ENCODE data around the gene BMPR1B.
"Not testable (repeated sequence)": the region's sequence is repeated elsewhere in the genome, so short reads cannot be mapped to it uniquely, and the experiment has no call there.

BMPR1B gene

DNA sequence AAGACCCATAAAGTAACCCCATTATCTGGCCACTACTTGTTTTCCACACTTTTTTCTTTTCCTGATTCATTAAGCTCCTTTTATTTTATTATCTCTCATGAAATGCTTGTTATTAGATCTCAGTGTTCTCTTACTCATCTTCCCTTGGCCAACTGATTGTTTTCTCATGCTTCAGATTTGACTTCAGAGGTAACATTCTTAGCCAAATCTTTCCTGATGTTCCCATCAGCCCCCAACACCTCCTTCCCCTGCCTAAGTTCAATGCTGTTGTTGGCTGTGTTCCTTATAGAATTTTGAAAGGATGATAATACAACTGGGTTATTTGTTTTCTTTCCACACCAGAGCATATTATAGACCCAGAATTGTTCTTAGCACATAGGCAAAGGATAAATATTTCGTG is 75.6 kb downstream of the BMPR1B start:
- no peak for DNase-seq (ENCODE audit: low spot score)

GRCh38 chr4:94834501-94834900 is 76.7 kb downstream of the BMPR1B start:
- no peak for DNase-seq (ENCODE audit: low spot score)

DNA sequence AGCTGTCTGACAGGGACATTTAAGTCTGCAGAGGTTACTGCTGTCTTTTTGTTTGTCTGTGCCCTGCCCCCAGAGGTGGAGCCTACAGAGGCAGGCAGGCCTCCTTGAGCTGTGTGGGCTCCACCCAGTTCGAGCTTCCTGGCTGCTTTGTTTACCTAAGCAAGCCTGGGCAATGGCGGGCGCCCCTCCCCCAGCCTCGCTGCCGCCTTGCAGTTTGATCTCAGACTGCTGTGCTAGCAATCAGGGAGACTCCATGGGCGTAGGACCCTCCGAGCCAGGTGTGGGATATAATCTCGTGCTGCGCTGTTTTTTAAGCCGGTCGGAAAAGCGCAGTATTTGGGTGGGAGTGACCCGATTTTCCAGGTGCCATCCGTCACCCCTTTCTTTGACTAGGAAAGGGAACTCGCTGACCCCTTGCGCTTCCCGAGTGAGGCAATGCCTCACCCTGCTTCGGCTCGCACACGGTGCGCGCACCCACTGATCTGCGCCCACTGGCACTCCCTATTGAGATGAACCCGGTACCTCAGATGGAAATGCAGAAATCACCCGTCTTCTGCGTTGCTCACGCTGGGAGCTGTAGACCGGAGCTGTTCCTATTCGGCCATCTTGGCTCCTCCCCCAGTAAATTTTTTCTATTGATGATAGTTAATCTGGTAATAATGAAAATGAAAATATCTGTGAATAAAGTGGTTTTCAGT is 83.6 kb downstream of the BMPR1B start:
- DNase-seq (ENCODE audit: low spot score) = not testable (repeated sequence)

DNA sequence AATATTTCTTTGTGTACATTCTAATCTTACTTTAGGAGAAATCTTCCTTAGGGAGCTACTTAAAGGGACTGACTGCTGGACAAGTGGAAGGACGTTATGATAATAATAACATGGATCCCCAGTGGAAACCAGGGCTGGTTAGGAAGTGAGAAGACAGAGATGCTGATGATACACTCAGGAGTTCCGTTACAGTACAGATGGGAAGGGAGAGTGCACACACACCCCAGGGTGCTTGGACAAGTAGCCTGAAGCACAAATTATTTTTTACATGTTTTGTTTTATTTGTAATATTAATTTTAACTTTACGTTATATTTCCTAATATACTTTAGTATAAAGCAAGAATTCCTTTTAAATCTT is 84.1 kb downstream of the BMPR1B start:
- DNase-seq (ENCODE audit: low spot score) = no peak

GRCh38 chr4:94843216-94843615 is 85.5 kb downstream of the BMPR1B start:
- no peak for DNase-seq (ENCODE audit: low spot score)

GRCh38 chr4:94848326-94848725 is 90.6 kb downstream of the BMPR1B start:
- DNase-seq (ENCODE audit: low spot score) = no peak

- no peak for DNase-seq (ENCODE audit: low spot score)
Observed at GRCh38 chr4:94849901-94850300, 92.1 kb downstream of the BMPR1B start.

DNA sequence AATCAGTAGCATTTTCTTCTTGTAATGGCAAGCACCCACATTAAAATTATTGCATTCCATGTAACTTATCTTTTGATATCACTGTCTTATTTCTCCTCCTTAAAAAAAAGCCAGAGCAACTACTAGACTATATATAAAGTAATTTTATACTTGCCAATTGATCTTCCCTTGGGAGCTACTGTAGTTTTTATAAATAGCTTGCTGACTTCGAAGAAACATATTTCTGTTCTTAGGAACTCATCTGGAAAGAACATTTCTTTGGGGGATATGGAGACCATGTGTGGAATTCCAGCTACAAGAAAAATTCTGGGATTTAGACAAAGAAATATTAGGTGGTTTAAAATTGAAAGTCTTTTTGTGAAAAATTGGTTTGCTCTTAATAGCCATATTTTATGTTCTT is 94.9 kb downstream of the BMPR1B start:
- no peak for DNase-seq (ENCODE audit: low spot score)

DNA sequence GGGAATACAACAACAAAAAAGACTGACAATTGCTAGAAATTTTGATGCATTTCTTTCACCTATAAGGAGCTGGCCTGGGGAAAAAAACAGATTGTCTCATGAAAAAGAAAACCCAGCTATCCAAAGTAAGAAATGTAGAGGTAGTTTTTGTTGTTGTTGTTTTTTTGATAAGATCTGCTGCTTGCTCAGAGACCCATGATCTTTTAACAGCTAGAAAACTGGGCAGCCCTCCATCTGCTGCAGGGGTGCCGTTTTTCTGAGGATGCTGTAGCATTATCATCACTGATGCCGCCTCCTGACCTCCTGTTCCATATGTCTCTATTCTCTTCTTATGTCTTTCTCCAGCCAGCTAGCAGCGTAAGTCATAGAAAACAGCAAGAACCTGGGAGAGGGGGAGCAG is 98.3 kb downstream of the BMPR1B start:
- DNase-seq (ENCODE audit: low spot score) = no peak

DNA sequence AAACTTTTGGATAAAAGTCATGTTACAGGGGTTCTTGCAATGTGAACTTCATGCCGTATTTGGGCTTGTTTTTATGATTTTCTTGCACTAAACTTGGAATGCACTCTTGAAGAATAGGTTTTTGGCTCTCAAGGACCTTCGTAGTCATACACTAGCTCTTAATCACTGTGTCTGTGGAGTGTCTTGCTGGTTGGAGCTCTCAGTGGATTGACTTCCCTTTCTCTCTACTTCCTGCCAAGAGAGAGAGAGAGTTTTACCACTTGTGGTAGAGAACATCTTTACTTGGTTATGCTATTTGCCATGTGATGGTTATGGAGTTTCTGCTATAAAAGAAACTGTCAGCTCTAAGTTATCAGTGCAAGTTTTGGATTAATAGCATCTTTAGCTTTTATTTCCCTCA is 112.4 kb downstream of the BMPR1B start:
- DNase-seq (ENCODE audit: low spot score) = no peak

DNA sequence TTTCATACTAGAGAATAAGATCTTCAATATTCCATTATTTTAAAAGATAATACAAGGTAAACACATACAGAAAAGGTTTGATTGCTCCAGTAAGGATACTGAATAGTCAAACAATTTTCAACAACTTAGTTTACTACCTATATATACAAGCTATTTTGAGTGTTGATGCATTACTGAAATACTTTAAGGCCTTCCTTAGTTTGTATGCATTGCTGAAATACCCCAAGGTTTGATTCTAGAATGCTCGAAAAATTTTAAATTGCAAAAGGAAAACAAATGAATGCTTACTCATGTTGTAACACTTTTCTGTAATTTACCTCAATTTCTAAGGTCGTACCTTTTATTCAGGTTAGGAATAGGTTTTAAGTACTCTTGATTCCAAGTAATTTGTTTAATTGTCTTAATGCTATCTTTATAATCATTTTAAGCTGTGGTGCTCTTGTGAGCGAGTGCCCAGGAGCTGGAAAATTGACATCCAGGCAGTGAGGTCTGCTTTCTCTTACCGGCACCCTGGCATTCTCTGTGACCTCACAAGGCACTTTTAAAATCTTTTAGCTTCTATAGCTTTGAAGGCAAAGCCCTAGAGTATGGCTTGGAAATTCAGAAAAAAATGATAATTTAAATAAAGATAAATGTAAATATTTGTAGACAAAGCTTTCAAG is 114.0 kb downstream of the BMPR1B start:
- no peak for DNase-seq (ENCODE audit: low spot score)

DNA sequence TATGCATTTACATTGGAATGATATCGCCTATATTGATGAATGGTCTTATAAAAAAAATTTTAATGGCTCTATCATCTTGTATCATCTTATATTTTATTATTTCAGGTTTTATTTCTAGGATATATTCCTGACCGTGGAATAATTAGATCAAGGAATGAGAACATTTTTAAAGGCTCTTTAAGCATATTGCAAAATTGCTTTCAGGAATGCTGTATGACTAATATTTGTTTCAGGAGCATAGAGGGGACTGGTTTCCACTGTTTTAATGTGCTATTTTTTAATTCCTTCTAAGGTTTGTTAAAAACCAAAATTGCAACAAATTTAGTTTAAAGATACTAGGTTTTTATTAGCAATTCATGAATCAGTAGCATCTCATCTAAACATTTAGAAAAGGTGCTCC is 120.2 kb downstream of the BMPR1B start:
- no peak for DNase-seq (ENCODE audit: low spot score)

DNA sequence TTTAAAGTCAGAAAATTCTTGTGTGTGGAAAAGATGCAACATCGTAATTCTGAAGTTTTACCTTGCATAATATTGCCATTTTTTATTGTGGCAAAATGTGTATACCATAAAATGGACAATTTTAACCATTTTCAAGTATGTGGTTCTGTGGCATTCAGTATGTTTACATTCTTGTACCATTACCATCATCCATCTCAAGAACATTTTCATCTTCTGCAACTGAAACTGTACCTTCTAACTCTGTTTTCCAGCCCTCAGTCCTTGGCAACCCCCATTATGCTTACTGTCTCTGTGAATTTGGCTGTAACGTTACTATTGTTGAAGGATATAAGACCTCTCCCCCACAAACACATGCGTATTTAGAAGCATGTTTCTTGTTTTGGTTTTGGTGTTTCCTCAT is 123.2 kb downstream of the BMPR1B start:
- no peak for DNase-seq (ENCODE audit: low spot score)

- no peak for DNase-seq (ENCODE audit: low spot score)
Observed at GRCh38 chr4:94882756-94883155, 125.0 kb downstream of the BMPR1B start.

DNA sequence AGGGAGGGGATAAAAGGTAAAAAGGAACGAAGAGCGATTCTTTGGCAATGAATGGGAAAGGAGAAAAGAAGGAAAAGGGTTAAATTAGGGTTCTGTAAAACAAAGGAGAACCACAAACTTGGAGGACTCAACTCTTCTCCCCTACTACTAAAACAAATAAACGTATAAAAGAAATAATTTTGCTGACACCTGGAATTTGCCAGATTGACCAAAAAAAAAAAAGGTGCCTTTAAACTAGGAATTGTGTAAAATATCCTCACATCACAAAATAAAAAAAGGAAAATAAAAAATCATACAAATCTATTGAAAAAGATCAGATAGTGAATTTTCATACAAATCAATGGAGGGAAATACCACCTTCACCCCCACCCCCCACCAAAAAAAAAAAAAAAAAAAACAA is 129.3 kb downstream of the BMPR1B start:
- DNase-seq (ENCODE audit: low spot score) = no peak

DNA sequence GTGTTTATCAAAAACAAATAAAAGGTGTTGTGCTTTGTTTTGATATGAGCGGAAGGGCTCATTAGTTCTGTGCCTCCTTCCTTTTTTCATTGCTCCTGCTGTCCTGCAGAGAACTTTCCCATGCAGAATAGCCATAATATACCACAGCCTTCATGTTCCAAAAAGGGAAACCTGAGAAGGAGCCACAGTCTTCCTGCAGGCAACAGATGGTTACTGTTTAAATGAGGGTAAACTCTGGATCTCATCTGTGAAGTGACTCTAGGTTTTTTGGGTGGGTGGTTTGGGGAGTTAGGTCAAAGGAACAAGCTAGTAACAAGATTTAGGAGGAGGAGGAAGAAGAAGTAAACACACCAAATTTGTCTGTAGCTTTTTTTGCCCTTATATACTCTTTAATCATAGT is 131.8 kb downstream of the BMPR1B start:
- no peak for DNase-seq (ENCODE audit: low spot score)

GRCh38 chr4:94889946-94890345 is 132.2 kb downstream of the BMPR1B start:
- no peak for DNase-seq (ENCODE audit: low spot score)

DNA sequence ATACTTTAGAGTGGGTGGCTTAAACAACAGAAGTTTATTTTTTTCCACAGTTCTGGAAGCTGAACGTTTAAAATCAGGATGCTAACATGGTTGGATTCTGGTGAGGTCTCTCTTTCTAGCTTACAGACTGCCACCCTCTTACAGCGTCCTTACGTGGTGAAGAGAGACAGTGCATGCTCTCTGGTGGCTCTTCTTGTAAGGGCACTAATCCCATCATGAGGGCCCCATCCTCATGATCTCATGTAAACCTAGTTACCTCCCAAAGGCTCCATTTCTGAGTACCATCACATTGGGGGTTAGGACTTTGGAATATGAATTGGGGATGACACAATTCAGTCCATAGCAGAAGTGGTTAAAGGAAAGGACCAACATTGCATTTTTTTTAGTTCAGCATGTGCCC is 132.8 kb downstream of the BMPR1B start:
- no peak for DNase-seq (ENCODE audit: low spot score)

DNA sequence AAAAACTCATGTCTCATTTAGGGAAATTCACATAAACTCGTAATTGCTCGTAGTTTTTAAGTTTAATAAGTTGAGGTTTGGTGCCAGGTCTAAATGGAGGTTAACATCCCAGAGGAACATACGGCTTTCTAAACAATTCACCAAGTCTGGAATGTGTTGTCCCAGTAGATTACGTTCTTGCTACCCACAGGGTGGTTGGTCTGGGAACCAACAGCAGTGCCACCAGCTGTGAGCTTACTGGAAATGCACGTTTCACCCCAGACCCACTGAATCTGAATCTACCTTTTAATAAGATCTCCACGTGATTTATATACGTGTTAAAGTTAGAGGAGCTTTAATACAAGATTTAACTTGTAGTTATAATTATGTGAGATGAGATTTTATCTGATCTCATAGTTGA is 134.3 kb downstream of the BMPR1B start:
- DNase-seq (ENCODE audit: low spot score) = no peak

DNA sequence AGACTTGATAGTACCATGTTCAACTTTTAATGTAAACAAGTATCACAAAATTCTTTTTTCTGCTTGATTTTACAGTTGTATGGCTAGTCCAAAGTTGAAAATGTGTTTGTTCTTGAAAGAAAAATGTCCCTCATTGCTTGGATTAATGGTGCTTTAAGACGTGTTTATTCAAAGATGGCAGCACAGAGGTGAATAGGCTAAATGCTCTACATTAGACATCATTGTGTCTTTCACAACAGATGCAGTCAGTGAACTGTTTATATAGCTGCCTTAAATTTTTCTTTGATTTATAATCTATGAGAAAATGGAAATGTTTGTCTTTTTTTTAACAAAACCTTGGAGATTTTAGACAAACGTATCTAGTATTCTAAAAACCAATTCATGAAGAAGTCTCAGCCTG is 137.3 kb downstream of the BMPR1B start:
- DNase-seq (ENCODE audit: low spot score) = no peak

- DNase-seq (ENCODE audit: low spot score) = no peak
Observed at GRCh38 chr4:94897023-94897422, 139.3 kb downstream of the BMPR1B start.

DNA sequence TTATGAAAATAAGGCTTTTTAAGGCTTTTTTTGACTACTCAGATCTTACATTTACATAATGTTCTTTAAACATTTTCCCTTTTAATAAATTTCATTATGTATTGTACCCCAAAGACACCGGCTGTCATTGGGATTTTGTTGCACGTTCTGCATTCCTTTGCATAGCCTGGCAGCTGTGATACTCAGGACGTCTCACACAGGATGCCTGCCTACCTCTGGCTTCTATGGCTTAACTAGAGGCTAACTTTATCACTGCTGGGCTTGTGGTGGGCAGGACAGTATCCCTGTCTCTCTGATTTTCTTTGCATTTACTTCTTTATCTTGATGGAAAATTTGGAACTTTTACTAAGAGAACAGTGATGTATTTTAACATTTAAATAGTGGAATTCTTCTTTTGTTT is 147.8 kb downstream of the BMPR1B start:
- DNase-seq (ENCODE audit: low spot score) = no peak

DNA sequence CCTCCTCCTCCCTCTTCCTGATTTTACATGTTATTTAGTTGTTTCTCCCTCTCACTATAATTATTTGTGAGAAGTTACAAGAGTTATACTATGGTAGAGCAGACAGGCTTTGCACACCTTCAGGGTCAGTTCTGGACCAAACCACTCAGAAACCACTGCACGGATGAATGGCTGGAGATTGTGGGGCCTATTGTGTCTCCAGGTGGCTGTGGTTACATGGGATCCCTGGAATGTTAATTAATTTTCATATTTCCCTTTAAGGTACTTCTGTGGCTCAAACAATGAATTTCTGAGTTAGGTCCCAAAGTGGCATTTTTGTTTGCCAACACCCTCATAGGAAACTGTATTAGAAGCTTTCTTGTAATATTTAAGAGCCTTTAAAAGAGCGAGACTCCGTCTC is 151.9 kb downstream of the BMPR1B start:
- DNase-seq (ENCODE audit: low spot score) = no peak

GRCh38 chr4:94911106-94911505 is 153.4 kb downstream of the BMPR1B start:
- no peak for DNase-seq (ENCODE audit: low spot score)
